ENCODE results near the gene CLCN1. TPM values are rescaled to one million over a fixed set of nuclear protein-coding genes. Genes with fewer than 3 reads are reported as not detected.

The CLCN1 gene
- total and polyA plus RNA-seq, 2 donors (not counting 1 experiment from before 2014, with no cell fraction given): under 0.01 TPM; not detected in 1

- Histone ChIP-seq H4K20me1 (ENCODE audit: control insufficient read depth, extremely low read depth, insufficient read depth, low read length) (peaks cover 3% of the 10 kb centered on the region), H3K27ac (ENCODE audit: insufficient read depth, low read length) (no peak overlapping the region), H3K79me2 (ENCODE audit: control insufficient read depth, insufficient read depth, low read length) (peaks cover 19% of the 10 kb centered on the region), H3K36me3 (ENCODE audit: control insufficient read depth, insufficient read depth, low read length) (peaks cover 39% of the 10 kb centered on the region), H3K27me3 (ENCODE audit: control insufficient read depth, insufficient read depth, low read length) (no peaks in the 10 kb centered on the region), H3K4me3 (replicated peaks in 1 of 4; ENCODE audit: control extremely low read depth in 1 of 4, insufficient read depth in 1 of 4, low read depth in 3 of 4, low read length in 4 of 4) (no peak overlapping the region), H3K4me1 (ENCODE audit: control insufficient read depth, extremely low read depth, insufficient read depth, low read length) (peaks cover 38% of the 10 kb centered on the region), H3K9ac (ENCODE audit: insufficient read depth, low read length) (no peak overlapping the region), H2AFZ (ENCODE audit: low read length) (no peak overlapping the region), H3K4me2 (ENCODE audit: extremely low read depth, insufficient read depth, low read length) (no peak overlapping the region), H3K9me3 (ENCODE audit: control insufficient read depth, insufficient read depth, low read depth, low read length) (no peaks in the 10 kb centered on the region)
- no peak for TF ChIP-seq EZH2 (IDR thresholded peaks at IDR 0.05; ENCODE audit: low read length, missing control alignments)
- TF ChIP-seq, protein P1, sequence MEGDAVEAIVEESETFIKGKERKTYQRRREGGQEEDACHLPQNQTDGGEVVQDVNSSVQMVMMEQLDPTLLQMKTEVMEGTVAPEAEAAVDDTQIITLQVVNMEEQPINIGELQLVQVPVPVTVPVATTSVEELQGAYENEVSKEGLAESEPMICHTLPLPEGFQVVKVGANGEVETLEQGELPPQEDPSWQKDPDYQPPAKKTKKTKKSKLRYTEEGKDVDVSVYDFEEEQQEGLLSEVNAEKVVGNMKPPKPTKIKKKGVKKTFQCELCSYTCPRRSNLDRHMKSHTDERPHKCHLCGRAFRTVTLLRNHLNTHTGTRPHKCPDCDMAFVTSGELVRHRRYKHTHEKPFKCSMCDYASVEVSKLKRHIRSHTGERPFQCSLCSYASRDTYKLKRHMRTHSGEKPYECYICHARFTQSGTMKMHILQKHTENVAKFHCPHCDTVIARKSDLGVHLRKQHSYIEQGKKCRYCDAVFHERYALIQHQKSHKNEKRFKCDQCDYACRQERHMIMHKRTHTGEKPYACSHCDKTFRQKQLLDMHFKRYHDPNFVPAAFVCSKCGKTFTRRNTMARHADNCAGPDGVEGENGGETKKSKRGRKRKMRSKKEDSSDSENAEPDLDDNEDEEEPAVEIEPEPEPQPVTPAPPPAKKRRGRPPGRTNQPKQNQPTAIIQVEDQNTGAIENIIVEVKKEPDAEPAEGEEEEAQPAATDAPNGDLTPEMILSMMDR (conservative IDR thresholded peaks at IDR 0.05 in 1 of 2, IDR thresholded peaks at IDR 0.05 in 1 of 2; ENCODE audit: low read depth in 1 of 2, low read length in 2 of 2): no peak
- DNase-seq (ENCODE audit: low read depth in 2 of 2): peak in 1 of 2 donors; percentile 44
These were observed 77.0 kb downstream of the CLCN1 start for GRCh38 chr7:143392875-143393266.

- Histone ChIP-seq H3K4me3 (replicated peaks in 1 of 4; ENCODE audit: control extremely low read depth in 1 of 4, insufficient read depth in 1 of 4, low read depth in 3 of 4, low read length in 4 of 4) (no peak overlapping the region), H3K4me1 (ENCODE audit: control insufficient read depth, extremely low read depth, insufficient read depth, low read length) (peaks cover 38% of the 10 kb centered on the region), H3K9me3 (ENCODE audit: control insufficient read depth, insufficient read depth, low read depth, low read length) (no peaks in the 10 kb centered on the region), H3K27me3 (ENCODE audit: control insufficient read depth, insufficient read depth, low read length) (no peaks in the 10 kb centered on the region), H3K9ac (ENCODE audit: insufficient read depth, low read length) (no peak overlapping the region), H3K79me2 (ENCODE audit: control insufficient read depth, insufficient read depth, low read length) (peaks cover 14% of the 10 kb centered on the region), H3K27ac (ENCODE audit: insufficient read depth, low read length) (no peak overlapping the region), H4K20me1 (ENCODE audit: control insufficient read depth, extremely low read depth, insufficient read depth, low read length) (peaks cover 3% of the 10 kb centered on the region), H3K36me3 (ENCODE audit: control insufficient read depth, insufficient read depth, low read length) (peaks cover 36% of the 10 kb centered on the region), H2AFZ (ENCODE audit: low read length) (no peak overlapping the region), H3K4me2 (ENCODE audit: extremely low read depth, insufficient read depth, low read length) (no peak overlapping the region)
- DNase-seq (ENCODE audit: low read depth in 2 of 2): peak; percentile 36 to 67
- no peak for TF ChIP-seq EZH2 (IDR thresholded peaks at IDR 0.05; ENCODE audit: low read length, missing control alignments)
- TF ChIP-seq, protein P1 (conservative IDR thresholded peaks at IDR 0.05 in 1 of 2, IDR thresholded peaks at IDR 0.05 in 1 of 2; ENCODE audit: low read depth in 1 of 2, low read length in 2 of 2): no peak
These were observed 77.5 kb downstream of the CLCN1 start for GRCh38 chr7:143393267-143394041.

- Histone ChIP-seq H3K4me1 (ENCODE audit: control insufficient read depth, extremely low read depth, insufficient read depth, low read length) (peaks cover 34% of the 10 kb centered on the region), H3K79me2 (ENCODE audit: control insufficient read depth, insufficient read depth, low read length) (peaks cover 8% of the 10 kb centered on the region), H3K27ac (ENCODE audit: insufficient read depth, low read length) (no peak overlapping the region), H3K27me3 (ENCODE audit: control insufficient read depth, insufficient read depth, low read length) (no peaks in the 10 kb centered on the region), H3K36me3 (ENCODE audit: control insufficient read depth, insufficient read depth, low read length) (peaks cover 30% of the 10 kb centered on the region), H2AFZ (ENCODE audit: low read length) (no peak overlapping the region), H3K9ac (ENCODE audit: insufficient read depth, low read length) (no peak overlapping the region), H3K9me3 (ENCODE audit: control insufficient read depth, insufficient read depth, low read depth, low read length) (no peaks in the 10 kb centered on the region), H3K4me2 (ENCODE audit: extremely low read depth, insufficient read depth, low read length) (no peak overlapping the region), H3K4me3 (replicated peaks in 1 of 4; ENCODE audit: control extremely low read depth in 1 of 4, insufficient read depth in 1 of 4, low read depth in 3 of 4, low read length in 4 of 4) (no peak overlapping the region), H4K20me1 (ENCODE audit: control insufficient read depth, extremely low read depth, insufficient read depth, low read length) (peaks cover 3% of the 10 kb centered on the region)
- TF ChIP-seq, protein P1 (conservative IDR thresholded peaks at IDR 0.05 in 1 of 2, IDR thresholded peaks at IDR 0.05 in 1 of 2; ENCODE audit: low read depth in 1 of 2, low read length in 2 of 2): no peak
- no peak for TF ChIP-seq EZH2 (IDR thresholded peaks at IDR 0.05; ENCODE audit: low read length, missing control alignments)
- no peak for DNase-seq (ENCODE audit: low read depth in 2 of 2)
These were observed 78.2 kb downstream of the CLCN1 start for GRCh38 chr7:143394068-143394467.

All from fibroblast of lung (primary cell).